ENCODE data around the gene OGFOD3. TPM values are rescaled to one million over a fixed set of nuclear protein-coding genes. Genes with fewer than 3 reads are reported as not detected.
"Not testable (repeated sequence)": the region's sequence is repeated elsewhere in the genome, so short reads cannot be mapped to it uniquely, and the experiment has no call there.

Gene OGFOD3
- total RNA-seq, 1 donor from 2014 or later = 15.7 TPM

DNA sequence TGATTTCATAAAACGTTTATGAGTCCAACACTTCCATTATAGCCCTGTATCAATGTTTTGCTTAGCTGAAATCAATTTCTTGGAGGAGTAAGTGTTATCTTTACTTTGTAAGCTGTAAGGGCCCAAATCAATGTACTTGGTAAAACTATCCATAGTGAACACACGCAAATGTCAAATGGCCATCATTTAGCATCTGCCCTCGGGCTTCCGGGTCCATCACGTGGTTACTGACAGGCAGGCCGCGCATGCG lies 39.5 kb upstream of the OGFOD3 start:
- peak overlapping the region; percentile 74 for H3K27ac Mint-ChIP-seq (ENCODE audit: unreplicated experiment)
- peaks cover 14% of the 10 kb centered on the region for H3K27me3 Mint-ChIP-seq (ENCODE audit: unreplicated experiment)

DNA sequence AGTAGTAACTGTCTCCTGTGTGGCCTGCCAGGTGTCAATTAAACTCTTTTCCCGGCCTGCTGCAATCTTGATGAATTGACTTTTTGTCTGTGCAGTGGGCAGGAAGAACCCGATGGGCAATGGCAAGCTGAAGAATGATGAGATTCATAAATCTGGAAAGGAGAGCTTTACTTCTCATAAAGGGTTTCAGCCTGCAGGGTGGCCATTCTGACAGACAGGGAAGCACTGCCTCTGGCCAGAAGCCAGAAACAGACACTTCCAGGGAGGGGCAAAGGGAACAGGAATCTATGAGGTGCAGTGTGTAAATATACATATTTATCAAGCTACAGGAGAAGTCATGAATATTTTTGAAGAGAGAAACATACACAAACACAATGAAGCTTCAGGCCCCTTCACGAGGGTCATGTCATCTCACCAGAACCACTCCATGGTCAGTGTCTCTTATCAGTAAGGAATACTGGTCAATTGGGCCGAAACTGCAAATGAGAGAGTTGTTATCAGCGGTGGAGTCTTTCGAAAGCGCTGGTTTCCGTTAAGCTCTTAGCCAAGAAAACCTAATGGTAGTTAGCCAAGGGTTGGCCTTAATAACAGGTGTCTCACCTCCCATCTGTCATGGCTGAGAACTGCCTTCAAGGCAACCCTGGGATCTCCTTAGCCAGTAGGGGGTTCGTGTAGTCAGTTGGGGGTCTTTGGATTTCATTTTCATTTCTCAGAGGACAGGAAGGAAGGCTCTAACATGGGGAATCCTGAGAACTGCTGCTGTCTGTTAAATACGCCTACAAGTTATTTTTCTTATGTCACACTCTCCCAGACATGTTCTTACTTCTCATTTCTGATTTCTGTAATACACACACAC lies 38.9 kb upstream of the OGFOD3 start:
- Mint-ChIP-seq H3K36me3 (ENCODE audit: low read depth, unreplicated experiment) (peaks cover 20% of the 10 kb centered on the region), H3K9me3 (ENCODE audit: unreplicated experiment) (no peaks in the 10 kb centered on the region), H3K4me3 (ENCODE audit: unreplicated experiment) (peak overlapping the region; percentile 92), H3K4me1 (ENCODE audit: unreplicated experiment) (peaks cover 18% of the 10 kb centered on the region), H3K27ac (ENCODE audit: unreplicated experiment) (peak overlapping the region; percentile 74), H3K27me3 (ENCODE audit: unreplicated experiment) (peaks cover 11% of the 10 kb centered on the region)
- no peak for DNase-seq (ENCODE audit: low spot score)
- TF ChIP-seq, protein P1, sequence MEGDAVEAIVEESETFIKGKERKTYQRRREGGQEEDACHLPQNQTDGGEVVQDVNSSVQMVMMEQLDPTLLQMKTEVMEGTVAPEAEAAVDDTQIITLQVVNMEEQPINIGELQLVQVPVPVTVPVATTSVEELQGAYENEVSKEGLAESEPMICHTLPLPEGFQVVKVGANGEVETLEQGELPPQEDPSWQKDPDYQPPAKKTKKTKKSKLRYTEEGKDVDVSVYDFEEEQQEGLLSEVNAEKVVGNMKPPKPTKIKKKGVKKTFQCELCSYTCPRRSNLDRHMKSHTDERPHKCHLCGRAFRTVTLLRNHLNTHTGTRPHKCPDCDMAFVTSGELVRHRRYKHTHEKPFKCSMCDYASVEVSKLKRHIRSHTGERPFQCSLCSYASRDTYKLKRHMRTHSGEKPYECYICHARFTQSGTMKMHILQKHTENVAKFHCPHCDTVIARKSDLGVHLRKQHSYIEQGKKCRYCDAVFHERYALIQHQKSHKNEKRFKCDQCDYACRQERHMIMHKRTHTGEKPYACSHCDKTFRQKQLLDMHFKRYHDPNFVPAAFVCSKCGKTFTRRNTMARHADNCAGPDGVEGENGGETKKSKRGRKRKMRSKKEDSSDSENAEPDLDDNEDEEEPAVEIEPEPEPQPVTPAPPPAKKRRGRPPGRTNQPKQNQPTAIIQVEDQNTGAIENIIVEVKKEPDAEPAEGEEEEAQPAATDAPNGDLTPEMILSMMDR (IDR thresholded peaks at IDR 0.05; ENCODE audit: unreplicated experiment) = no peak

More for the DNA sequence above, 39.5 kb upstream of the OGFOD3 start:
- Mint-ChIP-seq H3K4me3 (ENCODE audit: unreplicated experiment) (peak overlapping the region; percentile 92), H3K4me1 (ENCODE audit: unreplicated experiment) (peaks cover 18% of the 10 kb centered on the region), H3K36me3 (ENCODE audit: low read depth, unreplicated experiment) (peaks cover 23% of the 10 kb centered on the region), H3K9me3 (ENCODE audit: unreplicated experiment) (no peaks in the 10 kb centered on the region)
- TF ChIP-seq, protein P1 (IDR thresholded peaks at IDR 0.05; ENCODE audit: unreplicated experiment) = no peak
- no peak for DNase-seq (ENCODE audit: low spot score)

DNA sequence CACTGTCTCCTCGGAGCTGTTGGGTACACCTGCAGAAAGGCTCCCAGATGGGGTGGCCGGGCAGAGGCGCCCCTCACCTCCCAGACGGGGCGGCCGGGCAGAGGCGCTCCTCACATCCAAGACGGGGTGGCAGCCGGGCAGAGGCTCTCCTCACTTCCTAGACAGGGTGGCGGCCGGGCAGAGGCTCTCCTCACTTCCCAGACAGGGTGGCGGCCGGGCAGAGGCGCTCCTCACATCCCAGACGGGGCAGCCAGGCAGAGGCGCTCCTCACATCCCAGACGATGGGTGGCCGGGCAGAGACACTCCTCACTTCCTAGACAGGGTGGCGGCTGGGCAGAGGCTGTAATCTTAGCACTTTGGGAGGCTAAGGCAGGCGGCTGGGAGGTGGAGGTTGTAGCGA lies 35.3 kb upstream of the OGFOD3 start:
- H3K27me3 Mint-ChIP-seq (ENCODE audit: unreplicated experiment) = peaks cover 11% of the 10 kb centered on the region
- not testable (repeated sequence) for H3K27ac Mint-ChIP-seq (ENCODE audit: unreplicated experiment); DNase-seq (ENCODE audit: low spot score); H3K9me3 Mint-ChIP-seq (ENCODE audit: unreplicated experiment); H3K4me3 Mint-ChIP-seq (ENCODE audit: unreplicated experiment)
- peaks cover 10% of the 10 kb centered on the region for H3K36me3 Mint-ChIP-seq (ENCODE audit: low read depth, unreplicated experiment)
- H3K4me1 Mint-ChIP-seq (ENCODE audit: unreplicated experiment) = peaks cover 29% of the 10 kb centered on the region

DNA sequence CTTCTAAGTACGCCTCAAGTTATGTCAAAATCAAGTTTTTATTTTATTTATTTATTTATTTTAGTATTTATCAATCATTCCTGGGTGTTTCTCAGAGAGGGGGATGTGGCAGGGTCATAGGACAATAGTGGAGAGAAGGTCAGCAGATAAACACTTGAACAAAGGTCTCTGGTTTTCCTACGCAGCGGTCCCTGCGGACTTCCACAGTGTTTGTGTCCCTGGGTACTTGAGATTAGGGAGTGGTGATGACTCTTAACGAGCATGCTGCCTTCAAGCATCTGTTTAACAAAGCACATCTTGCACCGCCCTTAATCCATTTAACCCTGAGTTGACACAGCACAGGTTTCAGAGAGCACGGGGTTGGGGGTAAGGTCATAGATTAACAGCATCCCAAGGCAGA lies 34.8 kb upstream of the OGFOD3 start:
- Mint-ChIP-seq H3K36me3 (ENCODE audit: low read depth, unreplicated experiment) (peaks cover 10% of the 10 kb centered on the region), H3K27me3 (ENCODE audit: unreplicated experiment) (peaks cover 11% of the 10 kb centered on the region), H3K4me1 (ENCODE audit: unreplicated experiment) (peaks cover 29% of the 10 kb centered on the region)
- DNase-seq (ENCODE audit: low spot score); H3K9me3 Mint-ChIP-seq (ENCODE audit: unreplicated experiment); H3K27ac Mint-ChIP-seq (ENCODE audit: unreplicated experiment); H3K4me3 Mint-ChIP-seq (ENCODE audit: unreplicated experiment): not testable (repeated sequence)

- Mint-ChIP-seq H3K4me3 (ENCODE audit: unreplicated experiment) (peak overlapping the region; percentile 42), H3K9me3 (ENCODE audit: unreplicated experiment) (no peaks in the 10 kb centered on the region), H3K4me1 (ENCODE audit: unreplicated experiment) (peaks cover 22% of the 10 kb centered on the region), H3K36me3 (ENCODE audit: low read depth, unreplicated experiment) (peaks cover 5% of the 10 kb centered on the region), H3K27ac (ENCODE audit: unreplicated experiment) (no peak overlapping the region), H3K27me3 (ENCODE audit: unreplicated experiment) (peaks cover 9% of the 10 kb centered on the region)
- no peak for DNase-seq (ENCODE audit: low spot score)
- TF ChIP-seq, protein P1 (IDR thresholded peaks at IDR 0.05; ENCODE audit: unreplicated experiment) = no peak
Observed at GRCh38 chr17:82452162-82452561, 33.8 kb upstream of the OGFOD3 start.

GRCh38 chr17:82450357-82451106 lies 32.1 kb upstream of the OGFOD3 start, which contains the start of gene CYBC1:
CYBC1 (minus strand) TSS chr17:82450752; CDS start chr17:82449254, 1,498 bp downstream.
- Mint-ChIP-seq H3K36me3 (ENCODE audit: low read depth, unreplicated experiment) (peaks cover 5% of the 10 kb centered on the region), H3K4me1 (ENCODE audit: unreplicated experiment) (peaks cover 19% of the 10 kb centered on the region), H3K9me3 (ENCODE audit: unreplicated experiment) (no peaks in the 10 kb centered on the region), H3K4me3 (ENCODE audit: unreplicated experiment) (peak within 1 kb of the TSS; percentile 88), H3K27me3 (ENCODE audit: unreplicated experiment) (peaks cover 8% of the 10 kb centered on the region), H3K27ac (ENCODE audit: unreplicated experiment) (peak within 1 kb of the TSS; percentile 87)
- peak; percentile 97 for DNase-seq (ENCODE audit: low spot score)
- TF ChIP-seq, protein P1 (IDR thresholded peaks at IDR 0.05; ENCODE audit: unreplicated experiment) = no peak

Data from endothelial cell (in vitro differentiated cells).